Activated CD8-positive, alpha-beta memory T cell treated with anti-CD3 and anti-CD28 coated beads, Interleukin-2, amount 10 ng/mL, durations not matched to agents 7 days and 5 days (primary cell): Measurements from ENCODE around the gene LSP1. TPM values are rescaled to one million over a fixed set of nuclear protein-coding genes. Genes with fewer than 3 reads are reported as not detected.
A peak's percentile ranks its signal among the peaks of the same experiment; 100 is the strongest.
"Not testable (repeated sequence)": the region's sequence is repeated elsewhere in the genome, so short reads cannot be mapped to it uniquely, and the experiment has no call there.

ENCODE experiments used
- ATAC-seq: fragments of 150-1000 bp; cut with Tn5 transposase; one replicate; pipeline ENCODE4 v1.10.0; 2021; ENCODE audit warnings: moderate library complexity
- CTCF ChIA-PET: fragments of 350-600 bp; sonication (Branson Sonifier 250); formaldehyde crosslinking; loops from one replicate; lab custom pipeline; 2021; ENCODE audit warnings: antibody characterized with exemption; lab: Charles Lee
- DNase-seq: peaks from one replicate; pipeline ENCODE4 v3.0.0-alpha.2; 2020
- H3K27ac Mint-ChIP-seq: one replicate; pipeline ENCODE4 v1.8.0; 2021; ENCODE audit warnings: mild to moderate bottlenecking, mixed read lengths
- H3K27me3 Mint-ChIP-seq: one replicate; pipeline ENCODE4 v1.8.0; 2021; ENCODE audit warnings: mixed read lengths
- H3K36me3 Mint-ChIP-seq: one replicate; pipeline ENCODE4 v1.8.0; 2021; ENCODE audit warnings: mild to moderate bottlenecking, mixed read lengths
- H3K4me1 Mint-ChIP-seq: one replicate; pipeline ENCODE4 v1.8.0; 2021; ENCODE audit warnings: mixed read lengths
- H3K4me3 Mint-ChIP-seq: one replicate; pipeline ENCODE4 v1.8.0; 2021; ENCODE audit warnings: mild to moderate bottlenecking, moderate library complexity, mixed read lengths
- H3K9me3 Mint-ChIP-seq: one replicate; pipeline ENCODE4 v1.8.0; 2022; ENCODE audit warnings: low read depth, mixed read lengths
- total RNA-seq, 2 experiments: library from RNA; stranded (reverse); gene quantifications; one replicate each; pipeline ENCODE4 v1.2.3, GENCODE V29; 2021

The LSP1 gene
- total RNA-seq, 2 experiments from 2014 or later: 574 to 702 TPM

DNA sequence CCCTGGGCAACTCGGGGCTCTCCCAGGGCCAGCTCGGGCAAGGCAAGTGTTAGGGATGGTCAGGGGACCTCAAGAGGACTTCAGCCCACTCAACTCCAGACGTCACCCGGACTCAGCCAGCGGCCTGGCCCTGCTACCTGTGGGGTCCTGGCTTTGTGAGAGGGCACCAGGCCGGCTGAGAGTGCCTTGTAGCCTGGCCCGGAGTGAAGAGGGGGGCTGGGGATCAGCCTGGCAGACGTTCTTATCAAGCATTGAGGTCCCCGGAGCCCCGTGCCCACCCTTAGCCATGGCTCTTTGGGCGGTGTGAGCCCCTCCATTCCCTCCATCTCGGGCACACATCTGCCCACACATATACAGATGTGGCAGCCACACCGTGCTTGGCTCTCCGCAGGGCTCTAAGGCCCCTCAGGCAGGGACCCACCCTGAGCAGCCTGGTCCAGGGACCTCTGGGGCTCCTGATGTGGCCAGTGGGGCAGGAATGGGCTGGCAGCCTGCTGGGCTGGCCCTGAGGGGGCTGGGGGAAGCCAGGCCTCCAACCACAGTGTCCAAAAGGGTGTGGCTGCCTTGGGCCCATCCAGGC, 15.3 kb downstream of the LSP1 start:
- ATAC-seq: no peak
- Mint-ChIP-seq H3K27me3 (no peaks in the 10 kb centered on the region), H3K4me3 (no peak overlapping the region), H3K4me1 (peaks cover 46% of the 10 kb centered on the region), H3K9me3 (no peaks in the 10 kb centered on the region), H3K36me3 (peaks cover 11% of the 10 kb centered on the region), H3K27ac (no peak overlapping the region)
- CTCF ChIA-PET: interaction anchor here (0.6 kb wide), 1 partner anchor 209 kb away, joined by 3 read pairs; no protein-coding TSS in a partner anchor
- no peak for DNase-seq

DNA sequence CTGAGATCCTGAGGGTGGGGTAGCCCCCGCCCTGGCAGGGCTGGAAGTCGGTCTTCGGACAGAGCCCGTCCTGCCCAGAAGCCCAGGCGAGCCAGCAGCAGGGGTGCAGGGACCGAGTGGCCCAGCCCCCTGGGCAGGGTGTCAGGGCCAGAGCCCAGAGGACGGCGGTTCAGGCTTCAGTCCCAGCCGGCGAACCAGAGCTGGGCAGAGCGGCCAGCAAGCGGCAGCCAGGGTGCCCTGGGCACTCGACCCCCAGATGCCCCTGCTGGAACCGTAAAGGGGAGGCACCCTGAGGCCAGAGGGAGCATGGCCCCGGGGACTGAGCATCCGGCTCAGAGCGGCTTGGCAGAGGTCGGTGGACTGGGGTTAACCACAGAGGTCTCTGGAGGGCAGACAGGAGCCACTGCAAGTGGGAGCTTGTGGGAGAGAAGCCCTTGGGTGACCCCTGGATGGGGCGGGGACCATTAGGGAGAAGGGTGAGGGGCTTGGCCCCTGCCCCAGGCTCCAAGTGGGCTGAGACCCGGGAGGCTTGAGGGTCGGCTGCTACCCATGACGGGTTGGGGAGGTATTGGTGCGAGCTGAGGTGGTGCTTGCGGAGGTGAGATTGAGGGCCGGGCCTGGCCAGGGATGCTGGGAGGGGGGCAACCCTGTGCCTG, 15.9 kb downstream of the LSP1 start:
- H3K27ac Mint-ChIP-seq: no peak overlapping the region
- DNase-seq (no peak), ATAC-seq (no peak)
- no peak overlapping the region for H3K4me3 Mint-ChIP-seq
- CTCF ChIA-PET: interaction anchor here (3.1 kb wide), 1 partner anchor 13 kb away, joined by 23 read pairs; no protein-coding TSS in a partner anchor
- no peaks in the 10 kb centered on the region for H3K27me3 Mint-ChIP-seq
- peaks cover 10% of the 10 kb centered on the region for H3K36me3 Mint-ChIP-seq
- H3K9me3 Mint-ChIP-seq: no peaks in the 10 kb centered on the region
- H3K4me1 Mint-ChIP-seq: peaks cover 46% of the 10 kb centered on the region

DNA sequence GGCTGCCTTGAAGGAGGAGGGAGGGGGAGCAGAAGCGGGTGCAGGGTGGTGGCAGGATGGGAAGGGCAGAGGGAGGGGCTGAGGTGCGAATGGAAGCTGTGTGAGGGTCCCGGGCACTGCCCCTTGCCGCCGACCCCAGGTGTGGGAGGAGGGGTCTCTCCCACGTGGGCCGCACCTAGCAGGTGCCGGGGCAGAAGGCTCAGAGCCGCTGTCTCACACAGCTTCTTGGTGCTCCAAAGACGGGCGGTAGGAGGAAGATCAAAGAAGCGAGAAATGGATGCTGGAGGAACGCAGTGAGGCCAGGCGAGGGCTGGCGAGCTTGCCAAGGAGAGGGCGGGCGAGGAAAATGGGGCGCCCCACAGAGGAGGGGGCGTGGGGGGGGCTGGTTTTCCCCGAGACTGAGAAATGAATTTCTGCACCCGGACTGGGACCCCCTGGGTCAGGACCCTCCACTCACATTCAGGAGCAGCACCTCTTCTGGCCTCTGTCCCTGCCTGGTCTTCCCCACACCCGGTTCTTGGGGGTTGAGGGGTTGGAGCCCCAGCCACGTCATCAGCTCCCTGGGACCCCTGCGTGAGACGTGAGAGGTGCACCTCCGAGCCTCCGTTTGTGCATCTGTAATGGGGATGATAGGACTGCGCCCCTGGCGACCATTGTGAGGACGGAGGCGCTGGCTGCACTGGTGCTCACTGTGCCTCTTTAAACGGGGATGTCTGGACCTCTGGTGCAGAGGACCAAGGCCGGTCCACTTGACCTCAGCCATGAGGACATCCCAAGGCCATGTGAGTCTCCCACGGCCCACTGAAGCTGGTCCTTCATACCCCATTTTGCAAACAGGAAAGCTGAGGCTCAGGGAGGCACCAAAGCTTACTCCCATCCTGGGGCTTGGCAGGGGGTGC, 16.8 kb downstream of the LSP1 start:
- Mint-ChIP-seq H3K27me3 (no peaks in the 10 kb centered on the region), H3K27ac (peak overlapping the region; percentile 31), H3K36me3 (peaks cover 10% of the 10 kb centered on the region), H3K4me1 (peaks cover 46% of the 10 kb centered on the region), H3K9me3 (no peaks in the 10 kb centered on the region), H3K4me3 (no peak overlapping the region)
- CTCF ChIA-PET: interaction anchor here (0.9 to 3.1 kb wide), 5 partner anchors 12 to 282 kb away, joined by 3 to 23 read pairs (median 4); no protein-coding TSS in a partner anchor
- no peak for DNase-seq
- no peak for ATAC-seq

DNA sequence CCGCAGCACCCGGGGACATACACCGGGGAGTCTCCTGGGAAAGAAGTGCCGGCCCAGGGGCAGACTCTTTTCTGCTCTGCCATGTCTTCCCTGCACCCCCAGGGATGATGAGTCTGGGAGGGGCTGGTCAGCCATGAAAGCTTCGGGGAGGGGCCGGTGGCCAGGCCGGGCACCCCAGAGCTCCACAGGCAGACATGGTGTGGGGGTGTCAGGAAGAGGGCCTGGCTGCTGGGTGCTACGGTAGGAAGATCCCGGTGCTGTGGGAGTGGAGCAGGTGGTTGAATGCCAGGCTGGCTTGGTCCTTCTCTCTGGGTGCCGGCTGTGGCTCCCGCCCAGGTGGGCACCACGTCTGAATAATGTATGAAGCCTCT, 17.4 kb downstream of the LSP1 start:
- Mint-ChIP-seq H3K9me3 (no peaks in the 10 kb centered on the region), H3K4me1 (peaks cover 46% of the 10 kb centered on the region), H3K36me3 (peaks cover 10% of the 10 kb centered on the region), H3K27ac (peak overlapping the region; percentile 19), H3K27me3 (no peaks in the 10 kb centered on the region), H3K4me3 (no peak overlapping the region)
- CTCF ChIA-PET: interaction anchor here (0.7 to 3.1 kb wide), 6 partner anchors 12 to 282 kb away, joined by 3 to 23 read pairs (median 4); partner anchors contain the start of gene LSP1
- DNase-seq (no peak), ATAC-seq (no peak)

DNA sequence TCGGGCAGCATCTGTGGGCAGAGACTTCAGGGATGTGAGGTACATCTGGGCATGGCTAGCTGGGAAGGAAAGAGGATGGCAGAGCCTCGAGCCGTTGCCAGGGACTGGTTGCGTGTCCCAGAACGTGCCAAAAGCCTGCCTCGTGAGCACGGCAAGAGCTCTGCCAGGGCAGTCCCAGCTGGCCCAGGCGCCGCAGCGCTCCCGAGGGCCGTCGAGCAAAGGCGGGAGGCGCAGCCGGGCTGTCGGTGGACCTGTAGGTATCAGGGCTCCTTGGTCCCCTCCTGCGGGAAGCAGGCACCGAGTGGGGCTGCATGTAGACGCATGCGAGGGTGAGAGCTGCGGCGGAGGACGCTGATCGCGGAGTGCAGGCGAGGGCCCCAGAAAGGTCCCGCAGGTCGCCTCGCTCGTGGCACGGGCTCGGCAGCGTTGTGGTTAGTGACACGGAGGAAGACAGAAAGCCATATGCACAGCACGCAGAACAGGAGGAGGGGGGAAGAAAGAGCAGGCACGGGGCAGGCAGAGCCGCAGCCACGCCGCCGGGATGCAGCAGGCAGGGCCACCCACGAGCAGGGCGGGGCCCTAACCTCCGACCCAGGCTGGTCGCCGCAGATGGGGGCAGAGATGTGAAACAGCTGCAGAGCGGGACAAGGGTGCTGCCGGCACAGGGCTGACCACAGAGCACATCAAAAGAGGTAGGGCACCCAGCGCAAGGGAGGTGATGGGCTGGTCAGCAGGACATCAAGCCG, 18.0 kb downstream of the LSP1 start:
- DNase-seq (peak; percentile 71), ATAC-seq (peak; percentile 68)
- CTCF ChIA-PET: interaction anchor here (0.7 to 3.1 kb wide), 6 partner anchors 11 to 281 kb away, joined by 3 to 23 read pairs (median 4); partner anchors contain the start of gene LSP1
- Mint-ChIP-seq H3K4me1 (peaks cover 43% of the 10 kb centered on the region), H3K27ac (peak overlapping the region; percentile 76), H3K36me3 (peaks cover 7% of the 10 kb centered on the region), H3K27me3 (no peaks in the 10 kb centered on the region), H3K9me3 (no peaks in the 10 kb centered on the region), H3K4me3 (peak overlapping the region; percentile 43)

DNA sequence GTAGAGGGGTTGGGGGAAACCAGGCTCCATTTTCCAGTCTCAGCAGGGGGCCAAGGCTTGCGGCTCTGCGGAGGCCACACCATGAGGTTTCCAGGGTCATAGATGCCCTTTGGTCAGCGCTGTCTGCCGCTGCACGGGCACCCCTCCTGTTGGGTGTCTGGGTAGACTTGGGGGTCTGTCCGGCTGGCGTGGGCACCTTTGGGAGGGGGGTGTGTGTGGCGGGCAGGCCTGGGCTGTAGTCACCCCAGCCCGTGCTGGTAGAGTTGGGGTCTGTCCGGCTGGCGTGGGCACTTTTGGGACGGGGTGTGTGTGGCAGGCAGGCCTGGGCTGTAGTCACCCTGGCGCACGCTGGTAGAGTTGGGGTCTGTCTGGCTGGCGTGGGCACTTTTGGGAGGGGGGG, 18.6 kb downstream of the LSP1 start:
- CTCF ChIA-PET: interaction anchor here (2.0 to 3.1 kb wide), 2 partner anchors 11 to 280 kb away, joined by 5 to 23 read pairs; no protein-coding TSS in a partner anchor

DNA sequence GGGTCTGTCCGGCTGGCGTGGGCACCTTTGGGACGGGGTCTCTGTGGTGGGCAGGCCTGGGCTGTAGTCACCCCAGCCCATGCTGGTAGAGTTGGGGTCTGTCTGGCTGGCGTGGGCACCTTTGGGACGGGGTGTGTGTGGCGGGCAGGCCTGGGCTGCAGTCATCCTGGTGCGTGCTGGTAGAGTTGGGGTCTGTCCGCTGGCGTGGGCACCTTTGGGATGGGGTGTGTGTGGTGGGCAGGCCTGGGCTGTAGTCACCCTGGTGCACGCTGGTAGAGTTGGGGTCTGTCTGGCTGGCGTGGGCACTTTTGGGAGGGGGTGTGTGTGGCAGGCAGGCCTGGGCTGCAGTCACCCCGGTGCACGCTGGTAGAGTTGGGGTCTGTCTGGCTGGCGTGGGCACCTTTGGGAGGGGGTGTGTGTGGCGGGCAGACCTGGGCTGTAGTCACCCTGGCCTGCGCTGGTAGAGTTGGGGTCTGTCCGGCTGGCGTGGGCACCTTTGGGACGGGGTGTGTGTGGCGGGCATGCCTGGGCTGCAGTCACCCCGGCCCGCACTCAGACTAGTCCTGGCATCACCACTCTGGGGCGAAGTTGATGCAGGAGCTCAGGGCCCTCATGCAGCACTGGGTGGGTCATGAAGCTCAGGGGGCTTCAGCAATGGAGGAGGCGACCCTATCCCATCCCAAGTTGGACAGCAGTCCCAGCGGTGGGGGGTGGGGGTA, 19.5 kb downstream of the LSP1 start:
- no peak for DNase-seq
- Mint-ChIP-seq H3K36me3 (peaks cover 7% of the 10 kb centered on the region), H3K27ac (no peak overlapping the region), H3K9me3 (no peaks in the 10 kb centered on the region), H3K27me3 (no peaks in the 10 kb centered on the region), H3K4me1 (peaks cover 43% of the 10 kb centered on the region), H3K4me3 (no peak overlapping the region)
- ATAC-seq: no peak
- CTCF ChIA-PET: interaction anchor here (1.4 kb wide), 1 partner anchor 18 kb away, joined by 3 read pairs; no protein-coding TSS in a partner anchor

More for the DNA sequence above, 18.6 kb downstream of the LSP1 start:
- Mint-ChIP-seq H3K36me3 (peaks cover 7% of the 10 kb centered on the region), H3K4me3 (no peak overlapping the region), H3K4me1 (peaks cover 43% of the 10 kb centered on the region), H3K27me3 (no peaks in the 10 kb centered on the region), H3K9me3 (no peaks in the 10 kb centered on the region), H3K27ac (no peak overlapping the region)
- DNase-seq: no peak
- ATAC-seq: no peak

DNA sequence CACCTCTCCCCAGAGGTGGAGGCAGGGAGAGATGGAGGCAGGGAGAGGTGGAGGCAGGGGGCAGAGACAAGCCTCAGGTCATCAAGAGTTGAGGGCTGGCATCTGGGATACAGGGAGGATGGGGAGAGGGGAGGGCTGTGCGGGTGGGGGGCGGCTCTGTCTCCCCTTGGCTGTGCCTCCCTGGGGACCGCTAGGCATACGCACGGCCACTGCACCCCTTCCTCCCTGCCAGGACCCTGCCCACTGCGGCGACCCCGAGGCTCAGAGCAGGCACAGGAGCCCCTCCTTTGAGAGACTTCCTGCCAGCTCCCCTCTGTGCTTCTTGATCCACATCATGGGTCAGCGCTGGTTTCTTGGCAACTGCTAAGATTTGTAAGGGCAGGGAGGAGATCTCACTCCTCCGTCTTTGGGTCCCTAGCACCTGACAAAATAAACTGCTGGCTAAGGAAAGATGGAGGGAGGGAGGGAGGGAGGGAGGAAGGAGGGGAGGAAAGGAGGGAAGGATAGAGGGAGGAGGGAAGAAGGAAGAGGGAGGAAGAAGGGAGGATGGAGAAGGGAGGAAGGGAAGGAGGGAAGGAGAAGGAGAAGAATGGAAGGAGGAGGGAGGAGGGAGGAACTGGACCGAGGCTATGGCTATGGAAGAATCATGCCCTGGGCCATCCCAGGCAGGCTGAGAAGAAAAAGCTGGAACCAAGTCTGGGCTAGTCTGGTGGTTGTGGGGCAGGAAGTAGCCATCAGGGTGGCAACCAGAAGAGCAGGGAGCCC, 20.3 kb downstream of the LSP1 start:
- CTCF ChIA-PET: interaction anchor here (1.4 kb wide), 1 partner anchor 19 kb away, joined by 3 read pairs; no protein-coding TSS in a partner anchor
- DNase-seq (no peak), ATAC-seq (no peak)
- H3K9me3 Mint-ChIP-seq: no peaks in the 10 kb centered on the region
- peaks cover 7% of the 10 kb centered on the region for H3K36me3 Mint-ChIP-seq
- H3K27me3 Mint-ChIP-seq: no peaks in the 10 kb centered on the region
- peaks cover 37% of the 10 kb centered on the region for H3K4me1 Mint-ChIP-seq
- H3K27ac Mint-ChIP-seq: no peak overlapping the region
- H3K4me3 Mint-ChIP-seq: no peak overlapping the region

DNA sequence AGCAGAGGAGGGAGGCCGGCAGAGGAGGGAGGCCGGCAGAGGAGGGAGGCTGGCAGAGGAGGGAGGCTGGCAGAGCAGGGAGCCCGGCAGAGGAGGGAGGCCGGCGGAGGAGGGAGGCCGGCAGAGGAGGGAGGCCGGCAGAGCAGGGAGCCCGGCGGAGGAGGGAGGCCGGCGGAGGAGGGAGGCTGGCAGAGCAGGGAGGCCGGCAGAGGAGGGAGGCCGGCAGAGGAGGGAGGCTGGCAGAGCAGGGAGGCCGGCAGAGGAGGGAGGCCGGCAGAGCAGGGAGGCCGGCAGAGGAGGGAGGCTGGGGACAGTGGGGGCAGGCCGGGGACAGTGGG, 20.9 kb downstream of the LSP1 start:
- DNase-seq, H3K4me3 Mint-ChIP-seq, H3K9me3 Mint-ChIP-seq, H3K27ac Mint-ChIP-seq, H3K27me3 Mint-ChIP-seq, CTCF ChIA-PET, ATAC-seq, H3K36me3 Mint-ChIP-seq: not testable (repeated sequence)
- peaks cover 36% of the 10 kb centered on the region for H3K4me1 Mint-ChIP-seq

DNA sequence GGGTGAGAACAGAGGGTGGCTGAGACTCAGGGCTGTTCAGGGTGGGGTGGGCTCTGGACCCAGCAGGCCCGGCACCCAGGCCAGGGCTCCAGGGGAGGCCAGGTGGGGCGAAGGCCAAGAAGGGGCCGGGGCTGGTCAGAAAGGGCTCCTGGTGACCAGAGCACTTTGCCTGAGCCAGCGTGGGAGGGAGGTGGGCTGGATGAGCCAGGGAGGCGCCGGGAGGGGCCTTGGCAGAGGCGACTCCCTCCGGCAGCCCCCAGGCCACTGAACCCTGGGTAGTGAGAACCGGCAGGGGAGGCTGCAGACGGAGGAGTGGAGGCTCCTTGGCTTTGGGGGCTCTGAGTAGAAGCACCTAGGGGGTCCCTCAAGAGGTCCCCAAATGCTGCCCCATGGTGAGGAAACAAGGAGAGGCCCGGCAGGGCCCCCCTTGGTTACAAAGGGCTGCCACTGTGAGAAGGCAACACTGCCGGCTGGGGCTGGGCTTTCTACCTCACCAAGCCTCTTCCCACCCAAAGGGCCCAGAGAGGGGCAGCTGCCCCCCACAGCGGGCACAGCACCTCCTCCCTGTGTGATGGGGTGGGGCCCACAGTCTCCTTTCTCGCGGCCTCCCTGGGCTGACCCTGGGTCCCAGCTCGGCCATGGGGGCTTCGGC, 21.7 kb downstream of the LSP1 start:
- CTCF ChIA-PET, H3K4me3 Mint-ChIP-seq: not testable (repeated sequence)

DNA sequence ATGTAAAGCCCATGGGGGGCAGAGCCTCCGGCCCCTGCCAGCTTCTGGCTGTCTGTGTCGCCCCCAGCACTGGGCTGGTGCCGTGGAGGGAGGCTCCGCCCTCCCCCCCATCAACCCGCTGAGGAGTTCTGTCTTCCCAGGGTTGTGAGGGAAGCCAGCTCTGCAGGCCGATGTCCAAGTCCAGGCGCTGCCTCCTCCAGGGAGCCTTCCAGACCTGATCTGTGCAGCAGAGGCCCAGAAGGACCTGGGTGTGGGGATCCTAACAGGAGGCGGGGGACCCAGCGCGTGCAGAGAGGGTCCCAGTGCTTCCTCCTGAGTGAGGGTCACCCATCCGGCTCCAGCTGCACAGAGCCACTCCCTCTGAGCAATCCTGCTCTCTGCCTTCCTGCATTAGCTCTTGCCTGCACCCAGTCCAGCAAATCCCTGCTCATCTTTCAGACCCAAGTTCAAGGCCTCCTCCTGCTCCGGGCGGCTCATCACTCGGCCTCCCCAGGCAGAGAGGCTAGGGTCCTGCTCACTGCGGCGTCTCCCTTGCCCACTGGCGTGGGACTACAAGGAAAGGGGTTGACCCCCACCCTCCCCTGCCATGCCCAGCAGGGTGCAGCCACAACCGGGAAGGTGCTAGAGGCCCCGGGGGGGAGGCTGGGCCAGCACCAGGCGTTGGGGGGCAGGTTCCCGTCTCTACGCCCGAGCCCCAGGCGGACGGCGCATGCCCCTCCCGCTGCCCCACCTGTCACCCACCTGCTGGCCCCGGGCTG, 22.4 kb downstream of the LSP1 start:
- CTCF ChIA-PET: no interaction called here
- no peaks in the 10 kb centered on the region for H3K27me3 Mint-ChIP-seq
- no peaks in the 10 kb centered on the region for H3K9me3 Mint-ChIP-seq
- peaks cover 3% of the 10 kb centered on the region for H3K36me3 Mint-ChIP-seq
- no peak for DNase-seq
- no peak overlapping the region for H3K4me3 Mint-ChIP-seq
- H3K4me1 Mint-ChIP-seq: peaks cover 21% of the 10 kb centered on the region
- ATAC-seq: no peak
- H3K27ac Mint-ChIP-seq: no peak overlapping the region

More for the DNA sequence above, 21.7 kb downstream of the LSP1 start:
- not testable (repeated sequence) for H3K36me3 Mint-ChIP-seq, H3K27me3 Mint-ChIP-seq, DNase-seq, H3K9me3 Mint-ChIP-seq, ATAC-seq, H3K27ac Mint-ChIP-seq
- peaks cover 29% of the 10 kb centered on the region for H3K4me1 Mint-ChIP-seq
